ENCODE measurements around the gene STIM2.

- no peak for TF ChIP-seq CTCF (conservative IDR thresholded peaks at IDR 0.05; ENCODE audit: low read depth, low read length)
- TF ChIP-seq SMC3 (IDR thresholded peaks at IDR 0.05; ENCODE audit: low read depth, low read length): no peak
- no peak for TF ChIP-seq NFE2L2 (IDR thresholded peaks at IDR 0.05; ENCODE audit: low read depth, low read length)
- TF ChIP-seq BHLHE40 (IDR thresholded peaks at IDR 0.05; ENCODE audit: low read depth, low read length): no peak
- TF ChIP-seq RAD21 (IDR thresholded peaks at IDR 0.05; ENCODE audit: low read length): no peak
- TF ChIP-seq RCOR1 (IDR thresholded peaks at IDR 0.05; ENCODE audit: insufficient replicate concordance, low read length): no peak
- TF ChIP-seq POLR2A (IDR thresholded peaks at IDR 0.05; ENCODE audit: low read depth, low read length): no peak
- TF ChIP-seq USF2 (IDR thresholded peaks at IDR 0.05; ENCODE audit: low read depth, low read length): no peak
Observed at GRCh38 chr4:26837993-26838842, 22.4 kb upstream of the STIM2 start.
